Stimulated activated CD4-positive, alpha-beta T cell treated with anti-CD3 and anti-CD28 coated beads, Interleukin-15, amount 100 ng/mL, for 24 hours (primary cell): ENCODE data around the gene WHRN.

Experiments
- DNase-seq: peaks from one replicate; pipeline ENCODE4 v3.0.0-alpha.2; 2020

The WHRN gene

GRCh38 chr9:114414346-114414745 is 90.9 kb downstream of the WHRN start:
- DNase-seq: no peak

- no peak for DNase-seq
Observed at GRCh38 chr9:114413861-114414301, 91.4 kb downstream of the WHRN start.

GRCh38 chr9:114412048-114412683 is 93.1 kb downstream of the WHRN start:
- DNase-seq: no peak

GRCh38 chr9:114411452-114411851 is 93.8 kb downstream of the WHRN start:
- no peak for DNase-seq

GRCh38 chr9:114410910-114411309 is 94.4 kb downstream of the WHRN start:
- DNase-seq: no peak

- DNase-seq: no peak
Observed at GRCh38 chr9:114409842-114410241, 95.4 kb downstream of the WHRN start.

- no peak for DNase-seq
Observed at GRCh38 chr9:114409103-114409780, 96.0 kb downstream of the WHRN start.

- DNase-seq: no peak
Observed at GRCh38 chr9:114408645-114409044, 96.6 kb downstream of the WHRN start.

- no peak for DNase-seq
Observed at GRCh38 chr9:114407889-114408288, 97.4 kb downstream of the WHRN start.

- no peak for DNase-seq
Observed at GRCh38 chr9:114406441-114406840, 98.8 kb downstream of the WHRN start.

GRCh38 chr9:114405294-114406034 is 99.8 kb downstream of the WHRN start:
- DNase-seq: peak; percentile 83

GRCh38 chr9:114404531-114404930 is 100.7 kb downstream of the WHRN start:
- DNase-seq: no peak

GRCh38 chr9:114403153-114403756 is 102.0 kb downstream of the WHRN start:
- no peak for DNase-seq

GRCh38 chr9:114401344-114401743 is 103.9 kb downstream of the WHRN start:
- no peak for DNase-seq

- no peak for DNase-seq
Observed at GRCh38 chr9:114400772-114401171, 104.5 kb downstream of the WHRN start.

GRCh38 chr9:114400219-114400618 is 105.1 kb downstream of the WHRN start:
- DNase-seq: no peak

- no peak for DNase-seq
Observed at GRCh38 chr9:114399381-114399780, 105.9 kb downstream of the WHRN start.

- peak; percentile 99 for DNase-seq
Observed at GRCh38 chr9:114397848-114398605, 107.2 kb downstream of the WHRN start.

GRCh38 chr9:114397219-114397847 is 107.9 kb downstream of the WHRN start:
- no peak for DNase-seq

GRCh38 chr9:114396558-114397218 is 108.6 kb downstream of the WHRN start:
- no peak for DNase-seq

GRCh38 chr9:114395768-114396167 is 109.5 kb downstream of the WHRN start:
- DNase-seq: no peak

- no peak for DNase-seq
Observed at GRCh38 chr9:114395334-114395617, 110.0 kb downstream of the WHRN start.
